Tibial nerve (tissue), 4 donors: ENCODE measurements around the gene LCLAT1.

ENCODE experiments used
- CTCF ChIP-seq, 5 experiments: fragments of 200-600 bp in 3 of 5; fragments of 450-650 bp in 2 of 5; sonication (generic) in 3 of 5; IDR thresholded peaks; one replicate each; pipeline ENCODE4 v1.5.1; 2016 to 2019; ENCODE audit warnings: antibody characterized with exemption in 5 of 5, mild to moderate bottlenecking in 3 of 5, moderate library complexity in 2 of 5
- EP300 ChIP-seq, 2 donors: sonication (generic); formaldehyde crosslinking; IDR thresholded peaks; one replicate each; pipeline ENCODE4 v1.6.1; 2017; ENCODE audit warnings: antibody characterized with exemption in 2 of 2, mild to moderate bottlenecking in 1 of 2

GRCh38 chr2:30680121-30680520, 233.1 kb downstream of the LCLAT1 start:
- no peak for TF ChIP-seq EP300 (IDR thresholded peaks at IDR 0.05)
- TF ChIP-seq CTCF (IDR thresholded peaks at IDR 0.05), result no peak
